DOHH2 (cell line): Measurements from ENCODE around the gene SRSF12.

Experiments used
- CTCF ChIP-seq: fragments of 200-600 bp; sonication (generic); IDR thresholded peaks from one replicate; pipeline ENCODE4 v1.5.1; 2014; ENCODE audit warnings: antibody characterized with exemption, mild to moderate bottlenecking, low read depth, low read length; ENCODE audit not compliant: poor library complexity, severe bottlenecking
- EZH2phosphoT487 ChIP-seq: fragments of 200-600 bp; sonication (generic); IDR thresholded peaks from 2 replicates; pipeline ENCODE4 v1.6.1; 2017; ENCODE audit warnings: borderline replicate concordance, mild to moderate bottlenecking, antibody characterized with exemption, low read length, moderate library complexity, mixed read lengths

DNA sequence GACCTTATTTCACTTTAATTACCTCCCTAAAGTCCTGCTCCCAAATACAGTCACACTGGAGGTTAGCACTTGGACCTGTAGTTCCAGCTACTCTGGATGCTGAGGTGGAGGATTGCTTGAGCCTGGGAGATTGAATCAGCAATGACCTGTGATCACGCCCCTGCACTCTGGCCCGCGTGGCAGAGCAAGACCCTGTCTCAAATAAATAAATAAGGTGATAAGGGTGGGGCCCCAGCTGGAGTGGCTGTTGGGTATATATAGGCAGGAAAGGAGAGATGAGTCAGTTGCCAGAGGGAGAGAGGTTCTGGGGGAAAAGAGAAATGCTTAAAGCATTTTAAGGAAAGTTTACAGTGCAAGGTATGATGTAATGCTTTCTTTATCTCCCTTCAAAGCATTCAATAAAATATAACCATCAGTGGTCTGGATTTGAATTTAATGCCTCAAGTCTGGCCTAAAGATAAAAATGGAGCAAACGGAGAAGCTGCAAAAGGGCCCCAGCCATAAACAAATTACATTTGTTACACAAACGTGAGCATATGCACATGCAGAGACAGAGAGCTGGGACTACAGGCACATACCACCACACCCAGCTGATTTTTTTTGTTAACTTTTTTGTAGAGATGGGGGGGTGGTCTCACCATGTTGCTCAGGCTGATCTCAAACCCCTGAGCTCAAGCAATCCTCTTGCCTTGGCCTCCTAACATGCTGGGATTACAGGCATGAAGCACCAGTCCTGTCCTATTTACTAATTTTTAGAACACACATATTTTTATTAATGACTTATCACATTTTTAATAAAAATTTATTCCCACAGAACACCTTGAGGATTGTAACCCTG lies 21.9 kb upstream of the SRSF12 start:
- no peak for TF ChIP-seq CTCF
- no peak for TF ChIP-seq EZH2phosphoT487
